HCT116 (cell line): ENCODE measurements around the gene ENHO. TPM values are rescaled to one million over a fixed set of nuclear protein-coding genes. Genes with fewer than 3 reads are reported as not detected.

ENCODE experiments used
- ATAC-seq: fragments of 200-7000 bp; cut with Tn5 transposase; 2 replicates; pipeline ENCODE4 v1.9.1; 2020; ENCODE audit warnings: mild to moderate bottlenecking, moderate library complexity
- BruUV-seq: library from RNA; stranded (reverse); fragments of 400-500 nt; replicated peaks from 2 replicates; lab custom pipeline; 2021; lab: Mats Ljungman, UMichigan
- CTCF ChIA-PET: fragments of 300-600 bp; sonication (Branson Sonifier 250); formaldehyde crosslinking; loops from one replicate; lab custom pipeline; 2021; ENCODE audit warnings: antibody characterized with exemption; lab: Charles Lee
- POLR2A ChIA-PET: fragments of 300-600, 350-600 bp; sonication (Branson Sonifier 250); formaldehyde crosslinking; loops from one replicate; lab custom pipeline; 2021; ENCODE audit warnings: antibody characterized with exemption; lab: Charles Lee
- RAD21 ChIA-PET, 2 experiments: fragments of 300-600 bp; sonication (Branson Sonifier 250); formaldehyde crosslinking; loops; one replicate each; lab custom pipeline; 2023; ENCODE audit warnings: low total read pairs in 2 of 2; ENCODE audit not compliant: uncharacterized antibody in 2 of 2, unreplicated experiment in 2 of 2, low non-redundant PET in 1 of 2; lab: Charles Lee
- DNase-seq: peaks from one replicate; pipeline ENCODE4 v3.0.0-alpha.2; 2010; ENCODE audit warnings: low read depth, low spot score
- H2AFZ ChIP-seq: fragments of 200-600 bp; shearing (Covaris generic), sonication (generic); 2 replicates; pipeline ENCODE4 v1.6.1; 2017; ENCODE audit warnings: low read depth, mixed run types, mixed read lengths, antibody characterized with exemption, low read length; ENCODE audit not compliant: poor library complexity, severe bottlenecking
- H3K27ac ChIP-seq: 2 replicates; pipeline ENCODE4 v1.5.1; 2012; ENCODE audit warnings: low read depth, low read length
- H3K27me3 ChIP-seq: fragments of 200-600 bp; sonication (generic); 2 replicates; pipeline ENCODE4 v1.6.1; 2016; ENCODE audit warnings: mixed run types, low read length, mixed read lengths; ENCODE audit not compliant: insufficient read depth
- H3K36me3 ChIP-seq, 2 experiments: fragments of 200-500 bp in 1 of 2; fragments of 200-600 bp in 1 of 2; sonication (Bioruptor generic) in 1 of 2; sonication (generic) in 1 of 2; 2 replicates each; pipeline versions ENCODE4 v1.5.1 to v1.6.1; 2014 to 2016; ENCODE audit warnings: low read length in 2 of 2, inconsistent platforms in 1 of 2, mixed read lengths in 1 of 2, mixed run types in 1 of 2; ENCODE audit not compliant: insufficient read depth in 2 of 2, control insufficient read depth in 1 of 2
- H3K4me1 ChIP-seq, 2 experiments: fragments of 200-600 bp in 1 of 2; sonication (generic) in 1 of 2; 2 replicates each; pipeline versions ENCODE4 v1.5.1 to v1.6.1; 2012 to 2017; ENCODE audit warnings: low read length in 2 of 2, inconsistent platforms in 1 of 2, mild to moderate bottlenecking in 1 of 2, mixed read lengths in 1 of 2, mixed run types in 1 of 2, moderate library complexity in 1 of 2; ENCODE audit not compliant: insufficient read depth in 2 of 2, control insufficient read depth in 1 of 2
- H3K4me2 ChIP-seq: fragments of 200-600 bp; sonication (generic); 2 replicates; pipeline ENCODE4 v1.6.1; 2017; ENCODE audit warnings: mixed run types, low read length, mixed read lengths
- H3K4me3 ChIP-seq, 2 experiments: fragments of 200-600 bp in 1 of 2; sonication (generic) in 1 of 2; replicated peaks in 1 of 2; 2 replicates each; pipeline ENCODE4 v1.5.1; 2011 to 2016; ENCODE audit warnings: low read length in 2 of 2, control low read depth in 1 of 2, low read depth in 1 of 2, mild to moderate bottlenecking in 1 of 2, mixed read lengths in 1 of 2, mixed run types in 1 of 2
- H3K79me2 ChIP-seq: fragments of 200-600 bp; sonication (generic); 2 replicates; pipeline ENCODE4 v1.6.1; 2017; ENCODE audit warnings: mild to moderate bottlenecking, mixed run types, low read length, moderate library complexity, mixed read lengths; ENCODE audit not compliant: insufficient read depth
- H3K9ac ChIP-seq: fragments of 200-600 bp; sonication (generic); 2 replicates; pipeline ENCODE4 v1.6.1; 2016; ENCODE audit warnings: low read length, mixed read lengths
- H3K9me2 ChIP-seq: fragments of 200-600 bp; sonication (generic), shearing (Covaris generic); 2 replicates; pipeline ENCODE4 v1.6.1; 2017; ENCODE audit warnings: mixed run types, mild to moderate bottlenecking, moderate library complexity; ENCODE audit not compliant: insufficient read depth
- H3K9me3 ChIP-seq, 2 experiments: fragments of 200-500 bp in 1 of 2; fragments of 200-600 bp in 1 of 2; sonication (Bioruptor generic) in 1 of 2; sonication (generic) in 1 of 2; 2 replicates each; pipeline ENCODE4 v1.6.1; 2014 to 2017; ENCODE audit warnings: low read length in 2 of 2, mixed read lengths in 2 of 2, inconsistent platforms in 1 of 2, low read depth in 1 of 2, mild to moderate bottlenecking in 1 of 2, mixed run types in 1 of 2, moderate library complexity in 1 of 2; ENCODE audit not compliant: control insufficient read depth in 1 of 2, insufficient read depth in 1 of 2
- H4K20me1 ChIP-seq: fragments of 200-600 bp; sonication (generic), shearing (Covaris generic); 2 replicates; pipeline ENCODE4 v1.6.1; 2017; ENCODE audit warnings: mixed run types, mild to moderate bottlenecking, moderate library complexity; ENCODE audit not compliant: insufficient read depth
- CBX3 ChIP-seq: IDR thresholded peaks from 2 replicates; pipeline ENCODE4 v1.6.1; 2012; ENCODE audit warnings: low read depth
- CEBPB ChIP-seq: IDR thresholded peaks from 2 replicates; pipeline ENCODE4 v1.6.1; 2012; ENCODE audit warnings: low read depth
- ELF1 ChIP-seq: IDR thresholded peaks from 2 replicates; pipeline ENCODE4 v1.6.1; 2012; ENCODE audit warnings: low read depth, borderline replicate concordance
- EZH2phosphoT487 ChIP-seq: fragments of 200-600 bp; IDR thresholded peaks from 2 replicates; pipeline ENCODE4 v1.6.1; 2018; ENCODE audit warnings: antibody characterized with exemption, borderline replicate concordance
- JUND ChIP-seq: IDR thresholded peaks from 2 replicates; pipeline ENCODE4 v1.6.1; 2012
- RAD21 ChIP-seq: IDR thresholded peaks from 2 replicates; pipeline ENCODE4 v1.6.1; 2012; ENCODE audit warnings: low read depth, mild to moderate bottlenecking
- SIN3A ChIP-seq: IDR thresholded peaks from 2 replicates; pipeline ENCODE4 v1.6.1; 2012; ENCODE audit warnings: low read depth
- SRF ChIP-seq: IDR thresholded peaks from 2 replicates; pipeline ENCODE4 v1.6.1; 2012; ENCODE audit warnings: low read depth
- ZFX ChIP-seq: fragments of 450-650 bp; IDR thresholded peaks from 2 replicates; pipeline ENCODE4 v1.6.1; 2017
- intact Hi-C: fragments of 100-400 bp; cut with micrococcal nuclease; formaldehyde crosslinking; loops from 2 replicates; pipeline ENCODE4 v1.10.0; 2022
- total RNA-seq: library from RNA; stranded (reverse); gene quantifications from one replicate; pipeline ENCODE4 v1.2.1, GENCODE V29; 2021; ENCODE audit not compliant: unreplicated experiment

The ENHO gene
- total RNA-seq, 1 experiment from 2014 or later = 6.1 TPM

GRCh38 chr9:34512131-34513078 lies 10.4 kb downstream of the ENHO start:
- ChIA-PET POLR2A (no interaction called here), RAD21 (no interaction called here), CTCF (interaction anchor here (0.8 kb wide), 1 partner anchor 109 kb away, joined by 3 read pairs; no protein-coding TSS in a partner anchor)
- Histone ChIP-seq H2AFZ (no peak overlapping the region), H3K9me2 (no peaks in the 10 kb centered on the region), H3K4me2 (no peak overlapping the region), H3K9me3 (no peaks in the 10 kb centered on the region), H3K4me1 (peaks cover 3 to 5% of the 10 kb centered on the region in 2 experiments; a peak in 2 of 4 replicates), H4K20me1 (no peaks in the 10 kb centered on the region), H3K9ac (no peak overlapping the region), H3K27me3 (no peaks in the 10 kb centered on the region), H3K4me3 (no peak overlapping the region), H3K27ac (no peak overlapping the region), H3K36me3 (no peaks in the 10 kb centered on the region), H3K79me2 (no peaks in the 10 kb centered on the region)
- ATAC-seq = no peak
- intact Hi-C loops = no loop called here
- TF ChIP-seq JUND (no peak), EZH2phosphoT487 (no peak), SRF (no peak), RAD21 (no peak), ELF1 (no peak), SIN3A (no peak), ZFX (no peak), CEBPB (no peak), CBX3 (no peak)
- no TSS peak for BruUV-seq
- DNase-seq = no peak
